ENCODE data around the gene ADAM12. TPM values are rescaled to one million over a fixed set of nuclear protein-coding genes. Genes with fewer than 3 reads are reported as not detected.
"Not testable (repeated sequence)": the region's sequence is repeated elsewhere in the genome, so short reads cannot be mapped to it uniquely, and the experiment has no call there.

The ADAM12 gene
- total RNA-seq, 2 experiments from 2014 or later = 0.60 to 1.6 TPM

GRCh38 chr10:126380352-126381076, 7.8 kb downstream of the ADAM12 start:
- ChIA-PET POLR2A (no interaction called here), CTCF (no interaction called here)
- Mint-ChIP-seq H3K36me3 (ENCODE audit: low read depth) (no peaks in the 10 kb centered on the region), H3K27me3 (ENCODE audit: low read depth) (peaks cover under 1% of the 10 kb centered on the region), H3K4me3 (no peak overlapping the region), H3K9me3 (ENCODE audit: insufficient read depth) (peaks cover 6% of the 10 kb centered on the region), H3K27ac (no peak overlapping the region), H3K4me1 (ENCODE audit: low read depth) (no peaks in the 10 kb centered on the region)
- DNase-seq (no peak), ATAC-seq (no peak)

GRCh38 chr10:126379166-126379565, 9.1 kb downstream of the ADAM12 start:
- H3K27ac Mint-ChIP-seq; ATAC-seq; H3K27me3 Mint-ChIP-seq (ENCODE audit: low read depth); H3K36me3 Mint-ChIP-seq (ENCODE audit: low read depth); CTCF ChIA-PET; H3K9me3 Mint-ChIP-seq (ENCODE audit: insufficient read depth); POLR2A ChIA-PET; H3K4me3 Mint-ChIP-seq; DNase-seq; H3K4me1 Mint-ChIP-seq (ENCODE audit: low read depth): not testable (repeated sequence)

- DNase-seq (no peak), ATAC-seq (no peak)
- Mint-ChIP-seq H3K27me3 (ENCODE audit: low read depth) (no peaks in the 10 kb centered on the region), H3K4me1 (ENCODE audit: low read depth) (no peaks in the 10 kb centered on the region), H3K27ac (no peak overlapping the region), H3K9me3 (ENCODE audit: insufficient read depth) (peaks cover 6% of the 10 kb centered on the region), H3K36me3 (ENCODE audit: low read depth) (no peaks in the 10 kb centered on the region), H3K4me3 (no peak overlapping the region)
- CTCF ChIA-PET = no interaction called here
- POLR2A ChIA-PET = no interaction called here
These were observed 11.3 kb downstream of the ADAM12 start for GRCh38 chr10:126376956-126377355.

GRCh38 chr10:126375926-126376554, 12.2 kb downstream of the ADAM12 start:
- DNase-seq = no peak
- no peak overlapping the region for H3K4me3 Mint-ChIP-seq
- POLR2A ChIA-PET = no interaction called here

GRCh38 chr10:126375299-126375698, 13.0 kb downstream of the ADAM12 start:
- CTCF ChIA-PET = no interaction called here
- H3K27ac Mint-ChIP-seq = no peak overlapping the region
- POLR2A ChIA-PET = no interaction called here
- H3K4me1 Mint-ChIP-seq (ENCODE audit: low read depth) = no peaks in the 10 kb centered on the region
- no peaks in the 10 kb centered on the region for H3K36me3 Mint-ChIP-seq (ENCODE audit: low read depth)
- DNase-seq (no peak), ATAC-seq (no peak)
- H3K9me3 Mint-ChIP-seq (ENCODE audit: insufficient read depth) = peaks cover 6% of the 10 kb centered on the region
- H3K4me3 Mint-ChIP-seq = no peak overlapping the region
- no peaks in the 10 kb centered on the region for H3K27me3 Mint-ChIP-seq (ENCODE audit: low read depth)

More at GRCh38 chr10:126375926-126376554, 12.2 kb downstream of the ADAM12 start:
- H3K9me3 Mint-ChIP-seq (ENCODE audit: insufficient read depth) = peaks cover 6% of the 10 kb centered on the region
- no peaks in the 10 kb centered on the region for H3K36me3 Mint-ChIP-seq (ENCODE audit: low read depth)
- ATAC-seq = no peak
- CTCF ChIA-PET = no interaction called here
- no peak overlapping the region for H3K27ac Mint-ChIP-seq
- H3K27me3 Mint-ChIP-seq (ENCODE audit: low read depth) = no peaks in the 10 kb centered on the region
- no peaks in the 10 kb centered on the region for H3K4me1 Mint-ChIP-seq (ENCODE audit: low read depth)

GRCh38 chr10:126374435-126374834, 13.8 kb downstream of the ADAM12 start:
- CTCF ChIA-PET = no interaction called here

GRCh38 chr10:126373972-126374371, 14.3 kb downstream of the ADAM12 start:
- POLR2A ChIA-PET = no interaction called here
- H3K4me1 Mint-ChIP-seq (ENCODE audit: low read depth) = no peaks in the 10 kb centered on the region
- no peaks in the 10 kb centered on the region for H3K36me3 Mint-ChIP-seq (ENCODE audit: low read depth)

More at GRCh38 chr10:126374435-126374834, 13.8 kb downstream of the ADAM12 start:
- no peaks in the 10 kb centered on the region for H3K4me1 Mint-ChIP-seq (ENCODE audit: low read depth)
- no peak overlapping the region for H3K27ac Mint-ChIP-seq
- no peak for ATAC-seq
- H3K27me3 Mint-ChIP-seq (ENCODE audit: low read depth) = no peaks in the 10 kb centered on the region
- H3K4me3 Mint-ChIP-seq = no peak overlapping the region
- no peak for DNase-seq
- peaks cover 6% of the 10 kb centered on the region for H3K9me3 Mint-ChIP-seq (ENCODE audit: insufficient read depth)
- H3K36me3 Mint-ChIP-seq (ENCODE audit: low read depth) = no peaks in the 10 kb centered on the region
- POLR2A ChIA-PET = no interaction called here

GRCh38 chr10:126373147-126373546, 15.1 kb downstream of the ADAM12 start:
- DNase-seq (no peak), ATAC-seq (no peak)
- Mint-ChIP-seq H3K36me3 (ENCODE audit: low read depth) (no peaks in the 10 kb centered on the region), H3K4me1 (ENCODE audit: low read depth) (no peaks in the 10 kb centered on the region), H3K4me3 (no peak overlapping the region), H3K27ac (no peak overlapping the region), H3K9me3 (ENCODE audit: insufficient read depth) (no peaks in the 10 kb centered on the region), H3K27me3 (ENCODE audit: low read depth) (no peaks in the 10 kb centered on the region)
- ChIA-PET POLR2A (no interaction called here), CTCF (no interaction called here)

More at GRCh38 chr10:126373972-126374371, 14.3 kb downstream of the ADAM12 start:
- ATAC-seq = no peak
- no peaks in the 10 kb centered on the region for H3K27me3 Mint-ChIP-seq (ENCODE audit: low read depth)
- H3K27ac Mint-ChIP-seq = no peak overlapping the region
- no peak for DNase-seq
- CTCF ChIA-PET = no interaction called here
- peaks cover 6% of the 10 kb centered on the region for H3K9me3 Mint-ChIP-seq (ENCODE audit: insufficient read depth)
- no peak overlapping the region for H3K4me3 Mint-ChIP-seq

- H3K4me3 Mint-ChIP-seq = no peak overlapping the region
- no peaks in the 10 kb centered on the region for H3K4me1 Mint-ChIP-seq (ENCODE audit: low read depth)
- CTCF ChIA-PET = no interaction called here
- POLR2A ChIA-PET = no interaction called here
- H3K27me3 Mint-ChIP-seq (ENCODE audit: low read depth) = no peaks in the 10 kb centered on the region
- H3K36me3 Mint-ChIP-seq (ENCODE audit: low read depth) = no peaks in the 10 kb centered on the region
- DNase-seq = no peak
- no peak for ATAC-seq
- H3K27ac Mint-ChIP-seq = no peak overlapping the region
- no peaks in the 10 kb centered on the region for H3K9me3 Mint-ChIP-seq (ENCODE audit: insufficient read depth)
These were observed 15.9 kb downstream of the ADAM12 start for GRCh38 chr10:126372396-126372795.

- ATAC-seq (no peak), DNase-seq (no peak)
- H3K4me3 Mint-ChIP-seq = no peak overlapping the region
- H3K36me3 Mint-ChIP-seq (ENCODE audit: low read depth) = no peaks in the 10 kb centered on the region
- ChIA-PET POLR2A (no interaction called here), CTCF (no interaction called here)
- no peaks in the 10 kb centered on the region for H3K4me1 Mint-ChIP-seq (ENCODE audit: low read depth)
- no peaks in the 10 kb centered on the region for H3K27me3 Mint-ChIP-seq (ENCODE audit: low read depth)
- no peaks in the 10 kb centered on the region for H3K9me3 Mint-ChIP-seq (ENCODE audit: insufficient read depth)
- H3K27ac Mint-ChIP-seq = no peak overlapping the region
These were observed 19.1 kb downstream of the ADAM12 start for GRCh38 chr10:126369125-126369710.

- H3K9me3 Mint-ChIP-seq (ENCODE audit: insufficient read depth) = peaks cover 18% of the 10 kb centered on the region
- no peak overlapping the region for H3K27ac Mint-ChIP-seq
- H3K36me3 Mint-ChIP-seq (ENCODE audit: low read depth) = no peaks in the 10 kb centered on the region
- ATAC-seq (no peak), DNase-seq (no peak)
- POLR2A ChIA-PET = no interaction called here
- CTCF ChIA-PET = no interaction called here
- no peaks in the 10 kb centered on the region for H3K27me3 Mint-ChIP-seq (ENCODE audit: low read depth)
- no peak overlapping the region for H3K4me3 Mint-ChIP-seq
- H3K4me1 Mint-ChIP-seq (ENCODE audit: low read depth) = no peaks in the 10 kb centered on the region
These were observed 31.1 kb downstream of the ADAM12 start for GRCh38 chr10:126357169-126357568.

- DNase-seq (no peak), ATAC-seq (no peak)
- H3K4me3 Mint-ChIP-seq = no peak overlapping the region
- no peaks in the 10 kb centered on the region for H3K4me1 Mint-ChIP-seq (ENCODE audit: low read depth)
- ChIA-PET CTCF (no interaction called here), POLR2A (no interaction called here)
- no peaks in the 10 kb centered on the region for H3K36me3 Mint-ChIP-seq (ENCODE audit: low read depth)
- no peak overlapping the region for H3K27ac Mint-ChIP-seq
- H3K9me3 Mint-ChIP-seq (ENCODE audit: insufficient read depth) = peaks cover 18% of the 10 kb centered on the region
- H3K27me3 Mint-ChIP-seq (ENCODE audit: low read depth) = no peaks in the 10 kb centered on the region
These were observed 34.6 kb downstream of the ADAM12 start for GRCh38 chr10:126353666-126354065.

Data from activated CD8-positive, alpha-beta T cell treated with anti-CD3 and anti-CD28 coated beads, Interleukin-2, amount 10 ng/mL, durations not matched to agents 7 days and 5 days (primary cell).